ENCODE measurements around the gene RPA3.

Gene RPA3

GRCh38 chr7:7732621-7733281 is 14.3 kb upstream of the RPA3 start:
- no peak for DNase-seq (ENCODE audit: low read depth, low spot score)

- no peak for DNase-seq (ENCODE audit: low read depth, low spot score)
These were observed 13.3 kb upstream of the RPA3 start for GRCh38 chr7:7731732-7732131.

- DNase-seq (ENCODE audit: low read depth, low spot score): no peak
These were observed 2.6 kb upstream of the RPA3 start for GRCh38 chr7:7720750-7721621.

- no peak for DNase-seq (ENCODE audit: low read depth, low spot score)
These were observed 1.8 kb upstream of the RPA3 start for GRCh38 chr7:7720193-7720592.

GRCh38 chr7:7719236-7719635 is 829 bp upstream of the RPA3 start:
- DNase-seq (ENCODE audit: low read depth, low spot score): no peak

- DNase-seq (ENCODE audit: low read depth, low spot score): no peak
These were observed 4.7 kb downstream of the RPA3 start for GRCh38 chr7:7713730-7714129.

GRCh38 chr7:7710469-7710868 is 7.9 kb downstream of the RPA3 start:
- no peak for DNase-seq (ENCODE audit: low read depth, low spot score)

GRCh38 chr7:7709291-7709690 is 9.1 kb downstream of the RPA3 start:
- peak; percentile 38 for DNase-seq (ENCODE audit: low read depth, low spot score)

- DNase-seq (ENCODE audit: low read depth, low spot score): peak; percentile 12
These were observed 10.6 kb downstream of the RPA3 start for GRCh38 chr7:7707806-7708205.

GRCh38 chr7:7707246-7707645 is 11.2 kb downstream of the RPA3 start:
- no peak for DNase-seq (ENCODE audit: low read depth, low spot score)

GRCh38 chr7:7706556-7707172 is 11.7 kb downstream of the RPA3 start:
- no peak for DNase-seq (ENCODE audit: low read depth, low spot score)

GRCh38 chr7:7706101-7706511 is 12.3 kb downstream of the RPA3 start:
- no peak for DNase-seq (ENCODE audit: low read depth, low spot score)

GRCh38 chr7:7705318-7705717 is 13.1 kb downstream of the RPA3 start:
- DNase-seq (ENCODE audit: low read depth, low spot score): no peak

- DNase-seq (ENCODE audit: low read depth, low spot score): no peak
These were observed 13.5 kb downstream of the RPA3 start for GRCh38 chr7:7704867-7705266.

GRCh38 chr7:7703427-7703826 is 15.0 kb downstream of the RPA3 start:
- DNase-seq (ENCODE audit: low read depth, low spot score): no peak

GRCh38 chr7:7702826-7703225 is 15.6 kb downstream of the RPA3 start:
- DNase-seq (ENCODE audit: low read depth, low spot score): no peak

- no peak for DNase-seq (ENCODE audit: low read depth, low spot score)
These were observed 16.9 kb downstream of the RPA3 start for GRCh38 chr7:7701527-7701926.

GRCh38 chr7:7699970-7700369 is 18.4 kb downstream of the RPA3 start:
- DNase-seq (ENCODE audit: low read depth, low spot score): no peak

GRCh38 chr7:7699380-7699779 is 19.0 kb downstream of the RPA3 start:
- DNase-seq (ENCODE audit: low read depth, low spot score): no peak

- no peak for DNase-seq (ENCODE audit: low read depth, low spot score)
These were observed 19.5 kb downstream of the RPA3 start for GRCh38 chr7:7698930-7699329.

- no peak for DNase-seq (ENCODE audit: low read depth, low spot score)
These were observed 21.8 kb downstream of the RPA3 start for GRCh38 chr7:7696458-7697119.

All from iPS DF 19.7 (cell line).